CD1c-positive myeloid dendritic cell (primary cell): ENCODE measurements around the gene SUDS3.

Experiments used
- DNase-seq: peaks from one replicate; pipeline ENCODE4 v3.0.0-alpha.2; 2016; ENCODE audit errors: extremely low spot score

SUDS3 gene

GRCh38 chr12:118356809-118357256, 19.5 kb upstream of the SUDS3 start:
- DNase-seq = peak; percentile 83

GRCh38 chr12:118357257-118358007, 18.9 kb upstream of the SUDS3 start:
- peak; percentile 94 for DNase-seq

GRCh38 chr12:118358008-118358359, 18.4 kb upstream of the SUDS3 start:
- no peak for DNase-seq

- DNase-seq = peak; percentile 81
Observed at GRCh38 chr12:118358612-118359540, 17.5 kb upstream of the SUDS3 start.

- peak; percentile 59 for DNase-seq
Observed at GRCh38 chr12:118359541-118359915, 16.8 kb upstream of the SUDS3 start.

- no peak for DNase-seq
Observed at GRCh38 chr12:118361092-118361404, 15.3 kb upstream of the SUDS3 start.

- DNase-seq = peak; percentile 80
Observed at GRCh38 chr12:118361889-118362288, 14.5 kb upstream of the SUDS3 start.

- DNase-seq = no peak
Observed at GRCh38 chr12:118368821-118369220, 7.5 kb upstream of the SUDS3 start.

- no peak for DNase-seq
Observed at GRCh38 chr12:118370601-118371000, 5.8 kb upstream of the SUDS3 start.

GRCh38 chr12:118371321-118372282, 4.8 kb upstream of the SUDS3 start:
- DNase-seq = no peak

- peak; percentile 98 for DNase-seq
Observed at GRCh38 chr12:118372541-118373495, 3.5 kb upstream of the SUDS3 start, which contains the start of gene TAOK3. Gene TAOK3, minus strand, starts transcription at chr12:118372907. Its CDS starts 117,340 bp downstream, at chr12:118255567.

GRCh38 chr12:118373616-118374015, 2.7 kb upstream of the SUDS3 start:
- no peak for DNase-seq

GRCh38 chr12:118374126-118374725, 2.1 kb upstream of the SUDS3 start:
- DNase-seq = no peak

GRCh38 chr12:118374909-118375308, 1.4 kb upstream of the SUDS3 start:
- no peak for DNase-seq

- no peak for DNase-seq
Observed at GRCh38 chr12:118375348-118375747, 1.0 kb upstream of the SUDS3 start.

GRCh38 chr12:118377021-118377883, 897 bp downstream of the SUDS3 start:
- no peak for DNase-seq

GRCh38 chr12:118377884-118378470, 1.6 kb downstream of the SUDS3 start:
- peak; percentile 86 for DNase-seq

GRCh38 chr12:118391424-118391823, 15.1 kb downstream of the SUDS3 start:
- no peak for DNase-seq

- no peak for DNase-seq
Observed at GRCh38 chr12:118391836-118392235, 15.5 kb downstream of the SUDS3 start.
